Osteoblast (primary cell): ENCODE results near the gene BOLL. TPM values are rescaled to one million over a fixed set of nuclear protein-coding genes. Genes with fewer than 3 reads are reported as not detected.

Experiments
- DNase-seq: peaks from one replicate; pipeline ENCODE4 v3.0.0; 2011; ENCODE audit warnings: low spot score, mixed read lengths; ENCODE audit not compliant: insufficient read length; ENCODE audit errors: missing footprints
- H2AFZ ChIP-seq: 2 replicates; pipeline ENCODE4 v1.6.0; 2011; ENCODE audit warnings: mild to moderate bottlenecking, low read length
- H3K27ac ChIP-seq: 2 replicates; pipeline ENCODE4 v1.5.1; 2011; ENCODE audit warnings: mild to moderate bottlenecking, low read depth, low read length, moderate library complexity
- H3K27me3 ChIP-seq: 2 replicates; pipeline ENCODE4 v1.6.0; 2012; ENCODE audit warnings: mild to moderate bottlenecking, control low read depth, inconsistent platforms, low read length, moderate library complexity; ENCODE audit not compliant: insufficient read depth
- H3K36me3 ChIP-seq: 2 replicates; pipeline ENCODE4 v1.5.1; 2011; ENCODE audit warnings: mild to moderate bottlenecking, low read length, control low read depth, moderate library complexity; ENCODE audit not compliant: insufficient read depth
- H3K4me1 ChIP-seq: 2 replicates; pipeline ENCODE4 v1.5.1; 2011; ENCODE audit warnings: mild to moderate bottlenecking, low read length, control low read depth, moderate library complexity; ENCODE audit not compliant: insufficient read depth
- H3K4me2 ChIP-seq: 2 replicates; pipeline ENCODE4 v1.6.0; 2011; ENCODE audit warnings: mild to moderate bottlenecking, low read length; ENCODE audit not compliant: insufficient read depth
- H3K4me3 ChIP-seq: fragments of 200-600 bp; sonication (generic); 3 replicates; pipeline ENCODE4 v1.5.1; 2012; ENCODE audit warnings: mild to moderate bottlenecking, low read length, inconsistent platforms; ENCODE audit not compliant: insufficient read depth
- H3K79me2 ChIP-seq: 2 replicates; pipeline ENCODE4 v1.6.0; 2012; ENCODE audit warnings: mild to moderate bottlenecking, low read length, control low read depth, inconsistent platforms; ENCODE audit not compliant: insufficient read depth
- H3K9me3 ChIP-seq: 2 replicates; pipeline ENCODE4 v1.5.1; 2011; ENCODE audit warnings: low read depth, low read length, control low read depth
- H4K20me1 ChIP-seq: 2 replicates; pipeline ENCODE4 v1.6.0; 2012; ENCODE audit warnings: mild to moderate bottlenecking, low read length, control low read depth; ENCODE audit not compliant: insufficient read depth
- CTCF ChIP-seq: IDR thresholded peaks from 2 replicates; pipeline ENCODE4 v1.5.1; 2011; ENCODE audit warnings: mild to moderate bottlenecking, low read depth, low read length, moderate library complexity; ENCODE audit errors: extremely low read depth
- total RNA-seq: library from RNA; depleted of rRNA; stranded (reverse); fragments of >200 nt; gene quantifications from 2 replicates; pipeline ENCODE4 v1.2.3, GENCODE V29; 2012

The BOLL gene
- total RNA-seq, 1 donor: not detected

- Histone ChIP-seq H3K4me3 (no peak overlapping the region), H3K27me3 (peaks cover 3% of the 10 kb centered on the region)
- DNase-seq: no peak
Measured at GRCh38 chr2:197822333-197822732, 37.2 kb upstream of the BOLL start.

GRCh38 chr2:197821550-197822289 lies 36.6 kb upstream of the BOLL start:
- no peaks in the 10 kb centered on the region for H3K9me3 ChIP-seq
- H3K4me1 ChIP-seq: no peaks in the 10 kb centered on the region
- peaks cover 3% of the 10 kb centered on the region for H3K27me3 ChIP-seq
- no peaks in the 10 kb centered on the region for H3K79me2 ChIP-seq
- H2AFZ ChIP-seq: no peak overlapping the region
- DNase-seq: no peak
- no peak overlapping the region for H3K4me2 ChIP-seq
- no peaks in the 10 kb centered on the region for H3K36me3 ChIP-seq
- TF ChIP-seq CTCF: no peak
- no peaks in the 10 kb centered on the region for H4K20me1 ChIP-seq
- H3K4me3 ChIP-seq: no peak overlapping the region
- H3K27ac ChIP-seq: no peak overlapping the region

More at GRCh38 chr2:197822333-197822732, 37.2 kb upstream of the BOLL start:
- no peaks in the 10 kb centered on the region for H3K79me2 ChIP-seq
- H4K20me1 ChIP-seq: no peaks in the 10 kb centered on the region
- H3K4me2 ChIP-seq: no peak overlapping the region
- no peaks in the 10 kb centered on the region for H3K36me3 ChIP-seq
- TF ChIP-seq CTCF: no peak
- no peaks in the 10 kb centered on the region for H3K4me1 ChIP-seq
- H2AFZ ChIP-seq: no peak overlapping the region
- no peak overlapping the region for H3K27ac ChIP-seq
- H3K9me3 ChIP-seq: no peaks in the 10 kb centered on the region

- no peak for DNase-seq
- Histone ChIP-seq H3K79me2 (no peaks in the 10 kb centered on the region), H3K36me3 (no peaks in the 10 kb centered on the region), H3K27ac (no peak overlapping the region), H3K27me3 (no peaks in the 10 kb centered on the region), H3K9me3 (no peaks in the 10 kb centered on the region), H2AFZ (no peak overlapping the region), H4K20me1 (no peaks in the 10 kb centered on the region), H3K4me2 (no peak overlapping the region), H3K4me3 (no peak overlapping the region), H3K4me1 (no peaks in the 10 kb centered on the region)
- no peak for TF ChIP-seq CTCF
Measured at GRCh38 chr2:197814526-197814925, 29.4 kb upstream of the BOLL start.

- no peaks in the 10 kb centered on the region for H4K20me1 ChIP-seq
- no peak overlapping the region for H3K4me2 ChIP-seq
- H3K36me3 ChIP-seq: no peaks in the 10 kb centered on the region
- no peak overlapping the region for H2AFZ ChIP-seq
- no peak overlapping the region for H3K27ac ChIP-seq
- no peak overlapping the region for H3K4me3 ChIP-seq
- no peaks in the 10 kb centered on the region for H3K9me3 ChIP-seq
- no peaks in the 10 kb centered on the region for H3K27me3 ChIP-seq
- H3K79me2 ChIP-seq: no peaks in the 10 kb centered on the region
- TF ChIP-seq CTCF: peak; percentile 75
- no peak for DNase-seq
- H3K4me1 ChIP-seq: no peaks in the 10 kb centered on the region
Measured at GRCh38 chr2:197813093-197813787, 28.1 kb upstream of the BOLL start.
